ENCODE results near the gene PIGO. TPM values are rescaled to one million over a fixed set of nuclear protein-coding genes. Genes with fewer than 3 reads are reported as not detected.

The PIGO gene
- total and polyA plus RNA-seq, 9 of the 15 experiments (the other 6 are each of a cell fraction or from before 2014, with no cell fraction given), result 5.4 to 13.7 (median 9.7) TPM

- peak overlapping the region; percentile 82 for H3K4me2 ChIP-seq (ENCODE audit: insufficient read depth, low read length)
- CTCF ChIA-PET (ENCODE audit: low intra/inter-chr PET ratio), result no interaction called here
- H3K9ac ChIP-seq (ENCODE audit: insufficient read depth in 1 of 2, low read depth in 2 of 2, low read length in 2 of 2), result peak overlapping the region; percentile 66 to 90
- H3K9me1 ChIP-seq (ENCODE audit: control insufficient read depth, insufficient read depth, low read length), result no peaks in the 10 kb centered on the region
- peak; percentile 84 to 97 (median 93) for DNase-seq (ENCODE audit: extremely low read depth in 1 of 4, low spot score in 3 of 4)
- H2AFZ ChIP-seq (ENCODE audit: low read depth, low read length), result peak overlapping the region; percentile 66
- peaks cover 47 to 56% of the 10 kb centered on the region in 2 experiments for H3K4me1 ChIP-seq (replicated peaks in 1 of 2; ENCODE audit: control insufficient read depth in 2 of 2, insufficient read depth in 2 of 2, low read length in 2 of 2)
- FAIRE-seq, result peak; percentile 99
- in situ Hi-C loops (cut with MboI) (no loop called here), intact Hi-C loops (cut with micrococcal nuclease) (no loop called here)
- no peaks in the 10 kb centered on the region; the same call in 1 of the 2 replicates for H4K20me1 ChIP-seq (replicated peaks; ENCODE audit: control insufficient read depth, insufficient read depth, low read length)
- no TSS peak for BruUV-seq (replicated peaks)
- no peaks in the 10 kb centered on the region for H3K9me3 ChIP-seq (replicated peaks; ENCODE audit: control insufficient read depth, insufficient read depth, low read depth, low read length)
- peak overlapping the region; percentile 65 for H3K4me3 ChIP-seq
- H3K79me2 ChIP-seq (ENCODE audit: control insufficient read depth, insufficient read depth, low read length), result peaks cover 47% of the 10 kb centered on the region
- H3K36me3 ChIP-seq (ENCODE audit: control insufficient read depth, insufficient read depth, low read length), result peaks cover 17% of the 10 kb centered on the region; the same call in 2 of the 3 replicates
- ATAC-seq, result peak; percentile 83
- H3K27me3 ChIP-seq (ENCODE audit: control insufficient read depth in 2 of 2, insufficient read depth in 2 of 2, low read length in 2 of 2), result no peaks in the 10 kb centered on the region
- POLR2A ChIA-PET, result interaction anchor here (0.6 to 1.2 kb wide), 3 partner anchors 12 to 682 kb away, joined by 3 read pairs; partner anchors contain the start of gene VCP
- peak overlapping the region; percentile 82 for H3K27ac ChIP-seq (ENCODE audit: extremely low read depth, low read depth, low read length)
- WGBS (ENCODE audit: insufficient coverage, low coverage, missing lambda C conversion rate), result under 1% methylated on average over 28 of the region's 57 CpGs
- peak; percentile 19 for TF ChIP-seq NFYB (IDR thresholded peaks at IDR 0.05; ENCODE audit: extremely low read depth, insufficient read length)
- 0 out of 2 replicates have a peak, but pooled peaks have one; percentile 12 for TF ChIP-seq GABPA (tag; conservative IDR thresholded peaks at IDR 0.05; ENCODE audit: low read depth)
- peak; percentile 24; the same call in 1 of the 2 replicates for TF ChIP-seq HDAC2 (IDR thresholded peaks at IDR 0.05)
- no peak for TF ChIP-seq ZNF644 (tag; IDR thresholded peaks at IDR 0.05; ENCODE audit: low read depth)
- TF ChIP-seq SIN3A (IDR thresholded peaks at IDR 0.05; ENCODE audit: borderline replicate concordance in 2 of 2, control insufficient read depth in 1 of 2, low read depth in 2 of 2, low read length in 2 of 2), result peak in 1 of 2 experiments; percentile 42; a peak in 1 of 4 replicates
- TF ChIP-seq ZBTB7A (IDR thresholded peaks at IDR 0.05; ENCODE audit: borderline replicate concordance, control insufficient read depth, low read depth, low read length), result peak; percentile 91
- TF ChIP-seq SAP30 (IDR thresholded peaks at IDR 0.05; ENCODE audit: borderline replicate concordance, insufficient read depth, low read depth, low read length, poor library complexity, severe bottlenecking), result peak; percentile 74
- peak; percentile 61 for TF ChIP-seq CCNT2 (IDR thresholded peaks at IDR 0.05; ENCODE audit: borderline replicate concordance, extremely low read depth, insufficient read length, low read depth, low read length)
- peak; percentile 43 for TF ChIP-seq FOS (IDR thresholded peaks at IDR 0.05; ENCODE audit: extremely low read depth, insufficient read length)
- no peak for TF ChIP-seq RNF2 (IDR thresholded peaks at IDR 0.05)
- no peak for TF ChIP-seq ZNF277 (CRISPR knock-in tag; IDR thresholded peaks at IDR 0.05; ENCODE audit: borderline replicate concordance)
- TF ChIP-seq BCL6 (CRISPR knock-in tag; IDR thresholded peaks at IDR 0.05), result no peak
- peak in 1 of 2 experiments; percentile 68; a peak in 2 of 4 replicates for TF ChIP-seq MNT (conservative IDR thresholded peaks at IDR 0.05)
- TF ChIP-seq ZNF224 (CRISPR knock-in tag; IDR thresholded peaks at IDR 0.05), result no peak
- peak; percentile 75 for TF ChIP-seq POLR2G (IDR thresholded peaks at IDR 0.05; ENCODE audit: low read depth, low read length)
- TF ChIP-seq CBX2 (IDR thresholded peaks at IDR 0.05; ENCODE audit: insufficient read depth, low read length, poor library complexity, severe bottlenecking), result no peak
- TF ChIP-seq RBFOX2 (IDR thresholded peaks at IDR 0.05; ENCODE audit: low read depth, low read length), result peak; percentile 69
These were observed 14.9 kb upstream of the PIGO start for GRCh38 chr9:35111001-35111933.

Data from K562 (cell line).